ENCODE data around the gene MTMR10. TPM values are rescaled to one million over a fixed set of nuclear protein-coding genes. Genes with fewer than 3 reads are reported as not detected.

The MTMR10 gene
- total RNA-seq, 2 donors from 2014 or later: 14.5 to 22.3 TPM

GRCh38 chr15:30926161-30926560 lies 65.3 kb downstream of the MTMR10 start:
- Histone ChIP-seq H3K36me3 (replicated peaks in 1 of 2; ENCODE audit: insufficient read depth in 1 of 2, low read depth in 2 of 2) (peaks cover 3 to 35% of the 10 kb centered on the region in 2 donors), H3K27ac (no peak overlapping the region), H3K27me3 (no peaks in the 10 kb centered on the region), H3K9me3 (no peaks in the 10 kb centered on the region), H3K4me3 (no peak overlapping the region), H3K4me1 (no peaks in the 10 kb centered on the region)
- intact Hi-C loops (cut with DNase I): no loop called here
- ATAC-seq (no peak), DNase-seq (no peak)
- 92% methylated on average over 8 of the region's 8 CpGs for WGBS, 2 donors
- TF ChIP-seq POLR2A (IDR thresholded peaks at IDR 0.05) (no peak), CTCF (IDR thresholded peaks at IDR 0.05) (no peak)

- WGBS, 2 donors: 83 to 94% methylated on average over 5 to 9 of the region's 9 CpGs
- no peak for ATAC-seq
- no peak for TF ChIP-seq CTCF (IDR thresholded peaks at IDR 0.05)
- Histone ChIP-seq H3K4me1 (no peaks in the 10 kb centered on the region), H3K36me3 (replicated peaks in 1 of 2; ENCODE audit: insufficient read depth in 1 of 2, low read depth in 2 of 2) (peaks cover 8 to 37% of the 10 kb centered on the region in 2 donors), H3K27ac (no peak overlapping the region), H3K27me3 (no peaks in the 10 kb centered on the region), H3K4me3 (no peak overlapping the region), H3K9me3 (no peaks in the 10 kb centered on the region)
- DNase-seq: no peak
- intact Hi-C loops (cut with DNase I): no loop called here
Measured at GRCh38 chr15:30925686-30926085, 65.7 kb downstream of the MTMR10 start.

- intact Hi-C loops (cut with DNase I): no loop called here
- no peak overlapping the region for H3K27ac ChIP-seq
- 83 to 87% methylated on average over 3 to 5 of the region's 5 CpGs for WGBS, 2 donors
- no peaks in the 10 kb centered on the region for H3K9me3 ChIP-seq
- H3K36me3 ChIP-seq (replicated peaks in 1 of 2; ENCODE audit: insufficient read depth in 1 of 2, low read depth in 2 of 2): peaks cover 9 to 31% of the 10 kb centered on the region in 2 donors
- no peaks in the 10 kb centered on the region for H3K27me3 ChIP-seq
- no peaks in the 10 kb centered on the region for H3K4me1 ChIP-seq
- TF ChIP-seq CTCF (IDR thresholded peaks at IDR 0.05) (no peak), POLR2A (IDR thresholded peaks at IDR 0.05) (no peak)
- ATAC-seq (no peak), DNase-seq (no peak)
- no peak overlapping the region for H3K4me3 ChIP-seq
Measured at GRCh38 chr15:30924353-30924752, 67.1 kb downstream of the MTMR10 start.

- DNase-seq (no peak), ATAC-seq (no peak)
- Histone ChIP-seq H3K27ac (no peak overlapping the region), H3K9me3 (no peaks in the 10 kb centered on the region), H3K4me3 (no peak overlapping the region), H3K4me1 (no peaks in the 10 kb centered on the region), H3K27me3 (no peaks in the 10 kb centered on the region), H3K36me3 (replicated peaks in 1 of 2; ENCODE audit: insufficient read depth in 1 of 2, low read depth in 2 of 2) (peaks cover 9 to 30% of the 10 kb centered on the region in 2 donors)
- intact Hi-C loops (cut with DNase I): no loop called here
- 87 to 92% methylated on average over 6 to 7 of the region's 7 CpGs for WGBS, 2 donors
- TF ChIP-seq CTCF (IDR thresholded peaks at IDR 0.05) (no peak), POLR2A (IDR thresholded peaks at IDR 0.05) (no peak)
Measured at GRCh38 chr15:30923429-30923828, 68.0 kb downstream of the MTMR10 start.

- TF ChIP-seq POLR2A (IDR thresholded peaks at IDR 0.05) (no peak), CTCF (IDR thresholded peaks at IDR 0.05) (no peak)
- intact Hi-C loops (cut with DNase I): no loop called here
- H3K4me1 ChIP-seq: no peaks in the 10 kb centered on the region
- 80 to 86% methylated on average over 13 to 14 of the region's 14 CpGs for WGBS, 2 donors
- peaks cover 9 to 33% of the 10 kb centered on the region in 2 donors for H3K36me3 ChIP-seq (replicated peaks in 1 of 2; ENCODE audit: insufficient read depth in 1 of 2, low read depth in 2 of 2)
- no peak overlapping the region for H3K4me3 ChIP-seq
- no peak overlapping the region for H3K27ac ChIP-seq
- ATAC-seq (no peak), DNase-seq (no peak)
- H3K27me3 ChIP-seq: no peaks in the 10 kb centered on the region
- no peaks in the 10 kb centered on the region for H3K9me3 ChIP-seq
Measured at GRCh38 chr15:30922480-30923311, 68.7 kb downstream of the MTMR10 start.
